BE2C (cell line): ENCODE data around the gene ILKAP.

Experiments used
- DNase-seq: peaks from one replicate; pipeline ENCODE4 v3.0.0-alpha.2; 2020
- H3K27me3 ChIP-seq: fragments of 250-450 bp; sonication (Bioruptor Pico); 2 replicates; pipeline ENCODE4 v1.5.1; 2020; ENCODE audit warnings: mild to moderate bottlenecking
- H3K36me3 ChIP-seq: fragments of 250-450 bp; sonication (Bioruptor Pico); 2 replicates; pipeline ENCODE4 v1.5.1; 2020; ENCODE audit warnings: mild to moderate bottlenecking
- H3K4me1 ChIP-seq: fragments of 250-450 bp; sonication (Bioruptor Pico); 2 replicates; pipeline ENCODE4 v1.5.1; 2020
- H3K4me3 ChIP-seq: 2 replicates; pipeline ENCODE4 v1.5.1; 2011; ENCODE audit warnings: low read depth, low read length
- H3K9me3 ChIP-seq: fragments of 250-450 bp; sonication (Bioruptor Pico); 2 replicates; pipeline ENCODE4 v1.5.1; 2020
- CTCF ChIP-seq: IDR thresholded peaks from 2 replicates; pipeline ENCODE4 v1.5.1; 2012; ENCODE audit warnings: mild to moderate bottlenecking, low read depth, low read length

Gene ILKAP

GRCh38 chr2:238231809-238232208 is 28.3 kb upstream of the ILKAP start:
- no peak for TF ChIP-seq CTCF
- Histone ChIP-seq H3K4me1 (no peaks in the 10 kb centered on the region), H3K27me3 (no peaks in the 10 kb centered on the region), H3K9me3 (no peaks in the 10 kb centered on the region), H3K36me3 (no peaks in the 10 kb centered on the region), H3K4me3 (no peak overlapping the region)
- no peak for DNase-seq

GRCh38 chr2:238231251-238231793 is 27.8 kb upstream of the ILKAP start:
- DNase-seq: no peak
- Histone ChIP-seq H3K4me3 (no peak overlapping the region), H3K36me3 (no peaks in the 10 kb centered on the region), H3K4me1 (no peaks in the 10 kb centered on the region), H3K27me3 (no peaks in the 10 kb centered on the region), H3K9me3 (no peaks in the 10 kb centered on the region)
- no peak for TF ChIP-seq CTCF

- DNase-seq: no peak
- H3K9me3 ChIP-seq: no peaks in the 10 kb centered on the region
- TF ChIP-seq CTCF: no peak
- no peaks in the 10 kb centered on the region for H3K27me3 ChIP-seq
- no peak overlapping the region for H3K4me3 ChIP-seq
- H3K36me3 ChIP-seq: no peaks in the 10 kb centered on the region
- H3K4me1 ChIP-seq: no peaks in the 10 kb centered on the region
Measured at GRCh38 chr2:238230699-238231098, 27.2 kb upstream of the ILKAP start.

- Histone ChIP-seq H3K4me1 (no peaks in the 10 kb centered on the region), H3K4me3 (no peak overlapping the region), H3K36me3 (no peaks in the 10 kb centered on the region), H3K27me3 (no peaks in the 10 kb centered on the region), H3K9me3 (no peaks in the 10 kb centered on the region)
- no peak for TF ChIP-seq CTCF
- DNase-seq: no peak
Measured at GRCh38 chr2:238228700-238229099, 25.2 kb upstream of the ILKAP start.

- Histone ChIP-seq H3K9me3 (no peaks in the 10 kb centered on the region), H3K36me3 (no peaks in the 10 kb centered on the region), H3K4me3 (no peak overlapping the region), H3K4me1 (no peaks in the 10 kb centered on the region), H3K27me3 (no peaks in the 10 kb centered on the region)
- no peak for TF ChIP-seq CTCF
- no peak for DNase-seq
Measured at GRCh38 chr2:238227587-238228032, 24.1 kb upstream of the ILKAP start.

- DNase-seq: no peak
- Histone ChIP-seq H3K9me3 (no peaks in the 10 kb centered on the region), H3K4me1 (no peaks in the 10 kb centered on the region), H3K36me3 (no peaks in the 10 kb centered on the region), H3K4me3 (no peak overlapping the region), H3K27me3 (no peaks in the 10 kb centered on the region)
- no peak for TF ChIP-seq CTCF
Measured at GRCh38 chr2:238226698-238227586, 23.4 kb upstream of the ILKAP start.
